GM12892 (cell line): ENCODE measurements around the gene ADRA2A.

ENCODE experiments used
- POLR2A ChIP-seq: IDR thresholded peaks from 2 replicates; pipeline ENCODE4 v1.6.1; 2011; ENCODE audit warnings: low read depth, low read length, control low read depth
- POLR2AphosphoS5 ChIP-seq: IDR thresholded peaks from 2 replicates; pipeline ENCODE4 v1.6.1; 2011; ENCODE audit warnings: low read depth, low read length, control low read depth

DNA sequence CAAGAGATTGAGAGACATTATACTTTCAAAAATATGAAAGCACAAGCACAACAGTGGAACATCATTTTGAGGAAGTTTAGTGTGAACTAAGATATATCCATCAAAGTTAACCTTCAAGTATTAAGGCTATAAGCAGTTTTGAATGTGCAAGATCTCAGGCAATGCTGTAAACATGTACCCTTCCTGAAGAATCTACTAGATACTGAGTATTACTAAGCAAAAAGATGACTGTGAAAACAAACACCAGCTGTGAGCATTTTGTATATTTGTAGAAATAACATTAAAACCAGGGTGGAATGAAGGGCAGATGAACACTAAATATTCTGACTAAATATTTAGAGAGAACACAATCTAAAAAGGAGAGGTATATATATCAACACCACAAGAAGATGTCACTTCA lies 41.3 kb upstream of the ADRA2A start:
- TF ChIP-seq POLR2A (no peak), POLR2AphosphoS5 (no peak)
